HL-60 (cell line): ENCODE results near the gene ASTN2.

ENCODE experiments used
- DNase-seq, 2 experiments: peaks; one replicate each; pipeline ENCODE4 v3.0.0-alpha.2; 2010 to 2020; ENCODE audit warnings: low read depth in 1 of 2, low spot score in 1 of 2
- H3K27ac ChIP-seq: fragments of 250-450 bp; sonication (Bioruptor Pico); replicated peaks from 2 replicates; pipeline ENCODE4 v1.5.1; 2020; ENCODE audit warnings: mild to moderate bottlenecking, moderate library complexity
- H3K27me3 ChIP-seq: fragments of 250-450 bp; sonication (Bioruptor Pico); 2 replicates; pipeline ENCODE4 v1.5.1; 2021; ENCODE audit warnings: mild to moderate bottlenecking, moderate library complexity; ENCODE audit not compliant: insufficient read depth, poor library complexity, severe bottlenecking
- H3K4me3 ChIP-seq: replicated peaks from 2 replicates; pipeline ENCODE4 v1.5.1; 2011; ENCODE audit warnings: mild to moderate bottlenecking, control low read depth, low read length; ENCODE audit not compliant: insufficient read depth
- CTCF ChIP-seq: IDR thresholded peaks from one replicate; pipeline ENCODE4 v1.5.1; 2011; ENCODE audit warnings: low read length, control low read depth, inconsistent platforms; ENCODE audit not compliant: insufficient read depth
- GABPA ChIP-seq: IDR thresholded peaks from 2 replicates; pipeline ENCODE4 v1.6.1; 2012; ENCODE audit warnings: low read depth
- POLR2AphosphoS5 ChIP-seq: IDR thresholded peaks from 2 replicates; pipeline ENCODE4 v1.6.1; 2012; ENCODE audit warnings: low read depth
- REST ChIP-seq: IDR thresholded peaks from 2 replicates; pipeline ENCODE4 v1.6.1; 2012; ENCODE audit warnings: low read depth; ENCODE audit not compliant: insufficient replicate concordance
- SPI1 ChIP-seq: IDR thresholded peaks from 2 replicates; pipeline ENCODE4 v1.6.1; 2012; ENCODE audit warnings: low read depth, mild to moderate bottlenecking, borderline replicate concordance

The ASTN2 gene

DNA sequence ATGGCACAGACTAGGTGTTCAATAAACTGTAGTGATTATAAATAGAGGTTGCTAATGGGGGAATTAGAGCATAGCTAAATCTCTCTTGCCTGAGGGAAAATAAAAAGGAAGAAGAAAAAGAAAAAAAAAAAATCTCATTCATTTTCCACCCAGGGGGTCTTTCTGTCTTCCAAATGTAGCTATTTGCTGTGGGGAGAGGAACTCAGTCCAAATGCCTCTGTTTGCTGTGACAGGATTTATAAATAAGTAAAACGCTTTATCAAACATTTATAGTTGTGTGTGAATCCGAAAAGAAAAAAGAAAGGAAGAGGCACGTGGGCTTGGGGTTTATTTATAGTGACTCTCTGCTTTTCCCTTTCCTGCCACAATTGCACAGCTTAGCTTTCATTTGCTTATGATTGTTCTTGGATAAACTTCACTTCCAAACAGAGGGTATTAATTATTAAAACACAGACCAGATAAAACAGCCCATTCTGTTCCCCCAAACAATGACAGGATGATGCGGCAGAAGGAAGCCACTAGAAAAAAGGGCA lies 245.7 kb downstream of the ASTN2 start:
- Histone ChIP-seq H3K27me3 (no peaks in the 10 kb centered on the region), H3K4me3 (no peak overlapping the region), H3K27ac (no peak overlapping the region)
- TF ChIP-seq REST (no peak), POLR2AphosphoS5 (no peak), CTCF (no peak), SPI1 (no peak), GABPA (no peak)
- no peak for DNase-seq

GRCh38 chr9:117164512-117164911 lies 250.3 kb downstream of the ASTN2 start:
- H3K4me3 ChIP-seq: no peak overlapping the region
- TF ChIP-seq CTCF (no peak), REST (no peak), POLR2AphosphoS5 (no peak), SPI1 (no peak), GABPA (no peak)
- no peak for DNase-seq
- no peaks in the 10 kb centered on the region for H3K27me3 ChIP-seq
- no peak overlapping the region for H3K27ac ChIP-seq

DNA sequence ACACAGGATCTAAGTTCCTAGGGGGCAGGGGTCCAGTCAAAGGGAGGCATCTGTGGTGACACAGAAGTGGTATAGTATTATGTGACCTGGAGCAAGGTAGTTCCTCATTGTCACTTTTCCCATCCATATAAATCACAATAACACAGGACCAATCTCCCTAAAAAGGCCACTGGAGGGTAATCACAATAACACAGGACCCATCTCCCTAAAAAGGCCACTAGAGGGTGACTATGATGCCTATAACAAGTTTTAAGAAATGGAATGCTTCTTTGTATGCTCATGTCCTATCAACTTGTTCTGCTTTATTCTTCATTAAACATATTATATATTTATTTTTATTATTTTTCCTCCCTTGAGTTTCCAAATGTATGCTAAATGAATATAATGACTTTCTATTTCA lies 254.6 kb downstream of the ASTN2 start:
- no peak for DNase-seq
- Histone ChIP-seq H3K4me3 (no peak overlapping the region), H3K27me3 (no peaks in the 10 kb centered on the region), H3K27ac (no peak overlapping the region)
- TF ChIP-seq SPI1 (no peak), GABPA (no peak), CTCF (no peak), POLR2AphosphoS5 (no peak), REST (no peak)
